Transverse colon (tissue), 3 donors: Measurements from ENCODE around the gene HSBP1L1.

ENCODE experiments used
- CTCF ChIP-seq, 5 experiments: fragments of 200-600 bp in 3 of 5; fragments of 450-650 bp in 2 of 5; sonication (generic) in 3 of 5; IDR thresholded peaks; 1 replicate in 2 of 5; 2 replicates in 3 of 5; pipeline ENCODE4 v1.5.1; 2016 to 2017; ENCODE audit warnings: antibody characterized with exemption in 5 of 5, inconsistent platforms in 3 of 5, mild to moderate bottlenecking in 2 of 5, moderate library complexity in 1 of 5
- POLR2A ChIP-seq: fragments of 450-650 bp; IDR thresholded peaks from one replicate; pipeline ENCODE4 v1.6.1; 2016; ENCODE audit warnings: antibody characterized with exemption, mild to moderate bottlenecking, moderate library complexity

GRCh38 chr18:79980585-79980984, 16.1 kb downstream of the HSBP1L1 start:
- TF ChIP-seq CTCF (IDR thresholded peaks at IDR 0.05) (no peak), POLR2A (no peak)
